Activated T-cell treated with anti-CD3 and anti-CD28 coated beads, Interleukin-2, amount 50 U/mL, for 48 hours (primary cell): Measurements from ENCODE around the gene OR2L5.

Source experiments
- DNase-seq, 2 experiments: peaks; one replicate each; pipeline ENCODE4 v3.0.0-alpha.2; 2020

OR2L5 gene

DNA sequence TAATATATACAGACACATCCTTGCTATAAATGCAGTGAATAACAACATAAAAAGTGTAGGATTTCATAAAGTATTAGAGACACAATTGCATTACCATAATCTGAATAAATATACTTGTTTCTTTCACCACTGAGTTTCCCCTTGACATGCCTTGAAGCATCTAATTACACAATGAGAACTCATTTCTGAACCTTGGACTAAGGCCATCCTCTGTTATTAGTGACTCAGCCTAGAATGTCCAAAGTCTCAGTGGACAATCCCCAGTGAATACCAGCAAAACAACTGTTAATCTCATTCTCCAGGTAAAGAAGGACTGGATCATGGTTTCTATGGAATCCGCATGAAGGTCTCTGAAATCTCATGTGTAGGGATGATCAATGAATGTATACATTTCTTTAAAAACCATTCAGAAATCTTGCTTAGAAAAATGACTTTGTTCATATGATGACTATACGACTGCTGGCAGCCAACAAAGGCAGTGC, at the start of gene OR2L5:
OR2L5 (plus strand) TSS at position 432 of the 482 bp plus-strand sequence. CDS start 8,288 bp downstream, outside the sequence.
- no peak for DNase-seq

DNA sequence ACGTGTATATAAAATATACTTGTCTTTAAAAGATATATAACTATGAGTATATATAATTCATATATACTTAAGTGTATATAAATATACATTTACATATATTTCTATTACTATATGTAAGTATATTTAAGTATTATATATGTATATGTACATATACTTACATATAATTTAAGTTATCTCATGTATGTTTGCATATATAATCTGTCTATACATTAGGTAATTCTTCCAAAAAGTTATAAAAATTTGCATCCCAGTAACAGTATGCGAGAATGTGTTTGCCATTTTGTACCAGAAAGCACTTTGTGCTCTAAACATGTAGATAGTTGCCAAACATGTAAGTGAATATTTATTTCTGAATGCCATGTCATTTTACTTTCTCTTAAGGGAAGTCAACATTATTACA, 48.5 kb upstream of the OR2L5 start, which contains the start of gene OR2AK2:
OR2AK2 (plus strand) TSS at position 301 of the 400 bp plus-strand sequence. CDS start 144 bp downstream, outside the sequence.
- DNase-seq, result no peak

- DNase-seq, result no peak
Measured at GRCh38 chr1:247966532-247967204, 46.8 kb upstream of the OR2L5 start.

DNA sequence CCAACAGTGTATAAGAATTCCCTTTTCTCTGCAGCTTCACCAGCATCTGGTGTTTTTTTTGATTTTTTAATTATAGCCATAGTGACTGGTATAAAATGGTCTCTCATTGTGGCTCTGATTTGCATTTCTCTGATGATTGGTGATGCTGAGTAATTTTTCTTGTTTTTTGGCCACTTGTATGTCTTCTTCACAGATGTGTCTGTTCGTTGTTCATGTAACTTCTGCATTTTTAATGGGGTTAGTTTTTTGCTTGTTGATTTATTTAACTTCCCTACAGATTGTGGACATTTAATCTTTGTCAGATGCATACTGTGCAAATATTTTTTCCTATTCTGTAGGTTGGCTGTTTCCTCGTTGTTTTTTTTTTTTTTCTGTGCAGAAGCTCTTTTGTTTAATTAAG, 20.5 kb upstream of the OR2L5 start:
- DNase-seq, result no peak

DNA sequence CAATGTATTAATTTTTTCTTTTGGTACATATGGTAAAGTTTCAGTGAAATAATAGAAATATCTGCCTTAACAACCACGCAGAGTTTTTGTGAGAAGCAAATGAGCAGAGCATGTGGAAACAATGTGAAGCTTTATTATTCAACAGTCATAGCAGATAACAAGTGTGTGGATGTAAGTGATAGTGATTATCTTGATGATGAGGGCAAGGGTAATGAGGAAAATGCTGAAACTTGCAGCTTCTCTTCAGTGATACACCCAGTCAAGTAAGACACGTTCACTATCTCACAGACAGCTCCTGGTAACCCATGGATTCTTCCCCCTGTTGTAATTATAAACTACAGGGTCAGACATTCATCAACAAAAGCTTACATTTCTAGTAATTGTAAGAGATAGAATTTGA, 14.6 kb upstream of the OR2L5 start:
- no peak for DNase-seq

DNA sequence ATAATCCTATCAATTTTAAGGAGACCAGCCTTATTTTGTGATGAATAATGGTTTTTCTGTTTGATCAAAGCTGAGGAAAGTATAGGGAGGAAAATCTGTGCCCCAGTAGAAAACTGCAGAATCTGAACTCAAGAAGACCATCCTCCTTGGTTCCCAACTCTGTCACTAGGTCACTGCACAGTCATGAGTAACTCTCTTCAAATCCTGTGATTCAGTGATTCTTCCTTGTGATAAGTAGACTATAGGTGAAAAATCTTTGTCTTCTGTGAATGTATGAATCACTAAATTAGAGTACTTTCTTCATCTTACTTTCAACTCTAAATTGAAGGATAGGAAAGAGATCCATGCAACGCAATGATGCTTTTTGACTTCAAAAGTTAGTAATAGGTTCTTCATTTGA, 13.3 kb upstream of the OR2L5 start:
- no peak for DNase-seq

DNA sequence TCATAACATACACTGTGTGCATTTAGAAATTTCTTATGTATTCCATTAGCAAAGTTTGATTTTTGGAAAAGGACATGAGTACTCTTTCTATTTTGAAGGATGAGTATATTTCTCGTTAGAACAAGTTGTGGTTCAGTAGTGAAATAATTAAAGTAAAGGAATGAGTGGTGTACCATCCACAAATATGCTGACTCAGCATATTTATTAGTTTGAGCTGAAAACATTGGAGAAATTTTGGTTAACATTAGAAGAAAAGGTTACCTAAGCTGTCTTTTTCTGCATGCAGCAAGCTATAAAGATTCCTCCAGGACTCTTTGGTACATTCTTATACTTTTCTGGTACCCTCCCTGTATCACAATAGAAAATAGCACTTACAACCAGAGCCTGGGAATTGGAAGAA, 5.7 kb upstream of the OR2L5 start:
- no peak for DNase-seq

GRCh38 chr1:248009681-248010080, 3.8 kb upstream of the OR2L5 start:
- no peak for DNase-seq

DNA sequence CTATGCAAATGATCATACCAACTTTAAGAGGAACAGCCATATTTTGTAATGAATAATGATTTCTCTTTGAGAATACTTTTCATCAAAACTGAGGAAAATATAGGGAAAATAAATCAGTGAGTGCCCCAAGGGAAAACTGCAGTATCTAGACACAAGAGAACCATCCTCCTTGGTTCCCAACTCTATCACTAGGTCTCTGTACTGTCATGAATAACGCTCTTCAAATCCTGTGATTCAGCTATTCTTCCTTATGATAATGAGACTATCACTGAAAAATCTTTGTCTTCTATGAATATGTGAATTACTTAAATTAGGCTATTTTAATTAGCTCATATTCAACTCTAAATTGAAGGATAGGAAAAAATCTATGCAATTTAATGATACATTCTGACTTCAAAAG, 2.3 kb downstream of the OR2L5 start:
- no peak for DNase-seq

DNA sequence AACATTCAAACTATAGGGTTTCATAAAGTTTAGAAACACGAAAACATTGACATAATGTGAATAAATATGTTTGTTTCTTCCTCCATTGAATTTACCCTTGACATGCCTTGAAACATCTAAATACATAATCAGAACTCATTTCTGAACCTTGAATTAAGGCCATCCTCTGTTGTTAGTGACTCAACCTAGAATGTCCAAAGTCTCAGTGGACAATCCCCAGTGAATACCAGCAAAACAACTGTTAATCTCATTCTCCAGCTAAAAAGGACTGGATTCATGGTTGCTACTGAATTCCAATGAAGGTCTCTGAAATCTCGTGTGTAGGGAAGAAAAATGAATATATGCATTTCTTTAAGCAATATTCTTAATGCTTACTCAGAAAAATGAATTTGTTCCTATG, 16.3 kb downstream of the OR2L5 start, which contains the start of gene OR2L2:
OR2L2 (plus strand) TSS at position 301 of the 400 bp plus-strand sequence. CDS start 8,198 bp downstream, outside the sequence.
- no peak for DNase-seq

- no peak for DNase-seq
Measured at GRCh38 chr1:248045209-248045608, 31.7 kb downstream of the OR2L5 start.

- DNase-seq, result no peak
Measured at GRCh38 chr1:248046536-248046935, 33.1 kb downstream of the OR2L5 start, which contains the start of gene OR2L3. Gene OR2L3 (plus strand): TSS chr1:248046836. CDS start chr1:248060682, 13,846 bp downstream.

DNA sequence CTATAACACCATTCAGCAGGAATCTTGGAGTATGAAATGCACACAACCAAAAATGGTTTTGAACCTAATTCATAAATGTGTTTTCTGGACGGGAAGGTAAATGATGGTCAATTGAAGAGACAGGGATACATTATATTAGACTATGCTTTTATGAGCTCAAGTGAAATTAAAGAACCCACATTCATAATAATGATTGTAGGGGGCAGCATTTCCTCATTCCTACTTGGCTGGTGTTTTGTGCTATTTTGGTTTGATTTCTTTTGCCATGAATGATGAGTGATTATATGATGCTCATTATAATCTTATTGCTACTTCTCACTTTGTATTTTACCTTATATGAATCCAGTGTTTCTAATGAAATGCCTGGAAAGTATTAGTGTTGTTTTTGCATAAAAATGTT, 33.5 kb downstream of the OR2L5 start:
- no peak for DNase-seq

- no peak for DNase-seq
Measured at GRCh38 chr1:248054671-248055070, 41.2 kb downstream of the OR2L5 start.

GRCh38 chr1:248055261-248055660, 41.8 kb downstream of the OR2L5 start:
- DNase-seq, result no peak

- no peak for DNase-seq
Measured at GRCh38 chr1:248065071-248065470, 51.6 kb downstream of the OR2L5 start.

GRCh38 chr1:248065604-248066003, 52.1 kb downstream of the OR2L5 start:
- no peak for DNase-seq
